Measurements from ENCODE around the gene YOD1. TPM values are rescaled to one million over a fixed set of nuclear protein-coding genes. Genes with fewer than 3 reads are reported as not detected.

The YOD1 gene
- total and polyA plus RNA-seq, 2 of the 4 experiments (the other 2 are of a cell fraction) = 1.8 to 5.4 TPM

DNA sequence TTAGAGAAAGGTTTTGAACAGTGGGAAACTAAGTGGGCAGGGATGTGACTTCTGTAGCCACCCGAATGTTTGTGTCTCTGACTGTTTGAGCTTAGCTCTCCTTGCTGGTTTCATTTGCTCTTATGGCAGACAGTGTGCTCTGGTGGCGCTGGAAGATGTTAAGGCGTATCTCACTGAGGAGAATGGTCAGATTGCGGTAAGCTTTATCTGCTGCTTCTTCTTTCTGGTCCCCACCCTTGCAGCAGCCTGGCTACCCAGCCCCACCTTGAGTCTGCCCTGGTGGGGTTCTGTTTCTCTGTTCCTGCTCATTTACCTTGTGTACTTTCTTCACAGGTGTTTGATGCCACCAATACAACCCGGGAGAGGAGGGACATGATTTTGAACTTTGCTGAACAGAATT lies 12.0 kb upstream of the YOD1 start:
- Histone ChIP-seq H3K14ac (replicated peaks; ENCODE audit: low read depth, low read length) (no peak overlapping the region), H4K5ac (ENCODE audit: low read depth, low read length) (no peak overlapping the region), H3K9ac (ENCODE audit: low read depth, low read length) (no peak overlapping the region), H4K91ac (ENCODE audit: insufficient read depth, low read depth, low read length) (no peak overlapping the region), H2AK9ac (replicated peaks; ENCODE audit: low read depth, low read length, poor library complexity) (no peak overlapping the region), H4K20me1 (ENCODE audit: insufficient read depth, low read length) (no peaks in the 10 kb centered on the region), H3K18ac (ENCODE audit: low read depth, low read length) (no peak overlapping the region), H2AK5ac (ENCODE audit: low read depth, low read length) (no peak overlapping the region), H3K27ac (ENCODE audit: insufficient read depth, low read length) (no peak overlapping the region), H3K79me1 (ENCODE audit: low read depth in 1 of 2, low read length in 2 of 2) (no peaks in the 10 kb centered on the region), H4K8ac (ENCODE audit: low read depth in 2 of 2, low read length in 2 of 2) (no peak overlapping the region), H3K9me1 (ENCODE audit: insufficient read depth, low read length) (no peaks in the 10 kb centered on the region; the same call in 1 of the 2 replicates), H3K4me3 (ENCODE audit: insufficient read depth, low read depth, low read length) (no peak overlapping the region), H3K4ac (ENCODE audit: low read depth, low read length) (no peak overlapping the region), H3K36me3 (ENCODE audit: control insufficient read depth, insufficient read depth, low read length) (no peaks in the 10 kb centered on the region), H3K27me3 (ENCODE audit: control insufficient read depth, insufficient read depth, low read length) (no peaks in the 10 kb centered on the region), H2BK120ac (ENCODE audit: low read depth, low read length) (no peak overlapping the region), H3K4me1 (ENCODE audit: control insufficient read depth, insufficient read depth, low read length) (no peaks in the 10 kb centered on the region), H2BK5ac (ENCODE audit: low read depth, low read length, poor library complexity, severe bottlenecking) (no peak overlapping the region), H2BK20ac (ENCODE audit: low read depth, low read length) (no peak overlapping the region), H3K23ac (ENCODE audit: low read depth, low read length) (no peak overlapping the region), H3K4me2 (ENCODE audit: low read depth, low read length) (no peak overlapping the region), H3K9me3 (ENCODE audit: control insufficient read depth, insufficient read depth, low read length) (no peaks in the 10 kb centered on the region), H2BK15ac (ENCODE audit: low read depth, low read length) (no peak overlapping the region), H2AFZ (replicated peaks; ENCODE audit: low read length, poor library complexity) (no peak overlapping the region), H3K56ac (ENCODE audit: extremely low read depth, insufficient read depth, low read length) (no peak overlapping the region)
- in situ Hi-C loops (cut with MboI; ENCODE audit: low sequenced_read_pairs) = no loop called here
- dilution Hi-C loops (cut with HindIII; ENCODE audit: low sequenced_read_pairs, unreplicated experiment) = no loop called here
- ChIA-PET POLR2A (ENCODE audit: unreplicated experiment) (no interaction called here), CTCF (no interaction called here)
- 60% methylated on average over 1 of the region's 5 CpGs; no CpG with 5 or more reads in 1 of the 2 experiments for WGBS, 2 experiments (ENCODE audit: extremely low coverage in 2 of 2, insufficient read length in 1 of 2)
- intact Hi-C loops (cut with micrococcal nuclease) = no loop called here
- BruUV-seq (replicated peaks) = no TSS peak
- TF ChIP-seq USF2 (IDR thresholded peaks at IDR 0.05; ENCODE audit: low read depth, low read length) (no peak), CTCF (conservative IDR thresholded peaks at IDR 0.05; ENCODE audit: low read depth, low read length) (no peak), POLR2A (IDR thresholded peaks at IDR 0.05; ENCODE audit: low read depth, low read length) (no peak), NFE2L2 (IDR thresholded peaks at IDR 0.05; ENCODE audit: low read depth, low read length) (no peak), MAZ (IDR thresholded peaks at IDR 0.05; ENCODE audit: borderline replicate concordance, low read depth, low read length) (no peak), SMC3 (IDR thresholded peaks at IDR 0.05; ENCODE audit: low read depth, low read length) (no peak), RFX5 (IDR thresholded peaks at IDR 0.05; ENCODE audit: low read depth, low read length) (no peak), MAFK (IDR thresholded peaks at IDR 0.05; ENCODE audit: low read depth, low read length) (no peak), RAD21 (IDR thresholded peaks at IDR 0.05; ENCODE audit: low read length) (no peak), CEBPB (IDR thresholded peaks at IDR 0.05; ENCODE audit: low read depth, low read length) (no peak), FOS (IDR thresholded peaks at IDR 0.05; ENCODE audit: low read depth, low read length) (no peak), BHLHE40 (IDR thresholded peaks at IDR 0.05; ENCODE audit: low read depth, low read length) (no peak), CHD1 (IDR thresholded peaks at IDR 0.05; ENCODE audit: low read depth, low read length) (no peak), RCOR1 (IDR thresholded peaks at IDR 0.05; ENCODE audit: insufficient replicate concordance, low read length) (no peak), MXI1 (IDR thresholded peaks at IDR 0.05; ENCODE audit: borderline replicate concordance, low read depth, low read length) (no peak)
- TF ChIP-seq, protein P1, sequence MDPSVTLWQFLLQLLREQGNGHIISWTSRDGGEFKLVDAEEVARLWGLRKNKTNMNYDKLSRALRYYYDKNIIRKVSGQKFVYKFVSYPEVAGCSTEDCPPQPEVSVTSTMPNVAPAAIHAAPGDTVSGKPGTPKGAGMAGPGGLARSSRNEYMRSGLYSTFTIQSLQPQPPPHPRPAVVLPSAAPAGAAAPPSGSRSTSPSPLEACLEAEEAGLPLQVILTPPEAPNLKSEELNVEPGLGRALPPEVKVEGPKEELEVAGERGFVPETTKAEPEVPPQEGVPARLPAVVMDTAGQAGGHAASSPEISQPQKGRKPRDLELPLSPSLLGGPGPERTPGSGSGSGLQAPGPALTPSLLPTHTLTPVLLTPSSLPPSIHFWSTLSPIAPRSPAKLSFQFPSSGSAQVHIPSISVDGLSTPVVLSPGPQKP (IDR thresholded peaks at IDR 0.05; ENCODE audit: borderline replicate concordance, low read depth, low read length) = no peak
- no peak for ATAC-seq (ENCODE audit: low read depth)
- DNase-seq = no peak

Measured in IMR-90 (cell line).